ENCODE results near the gene MTERF4.

GRCh38 chr2:241140445-241140840 lies 38.4 kb upstream of the MTERF4 start:
- TF ChIP-seq CTCF (IDR thresholded peaks at IDR 0.05): no peak
- TF ChIP-seq EZH2phosphoT487 (IDR thresholded peaks at IDR 0.05): no peak
- TF ChIP-seq EZH2 (IDR thresholded peaks at IDR 0.05): no peak

All from neural progenitor cell (in vitro differentiated cells).